ENCODE results near the gene WDPCP. TPM values are rescaled to one million over a fixed set of nuclear protein-coding genes. Genes with fewer than 3 reads are reported as not detected.

Gene WDPCP
- total RNA-seq, 1 donor from 2014 or later: 5.2 TPM

DNA sequence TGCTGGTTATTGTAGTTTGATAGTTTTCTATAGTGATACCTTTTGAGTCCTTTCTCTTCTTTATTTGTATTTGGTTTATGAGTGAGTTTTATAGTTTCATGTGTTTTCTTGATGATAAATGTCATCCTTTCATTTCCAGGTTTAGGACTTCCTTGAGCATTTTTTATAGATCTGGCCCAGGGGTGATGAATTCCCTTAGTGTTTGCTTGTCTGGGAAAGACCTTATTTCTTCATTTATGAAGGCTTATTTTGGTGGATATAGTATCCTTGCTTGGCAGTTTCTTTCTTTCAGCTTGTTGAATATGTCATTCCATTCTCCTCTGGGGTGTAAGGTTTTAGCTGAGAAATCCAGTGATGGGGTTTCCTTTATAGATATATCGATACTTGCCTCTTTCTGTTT is 483.8 kb downstream of the WDPCP start:
- Histone ChIP-seq H3K27me3 (no peaks in the 10 kb centered on the region), H3K27ac (no peak overlapping the region), H3K4me1 (no peaks in the 10 kb centered on the region), H3K9me3 (peaks cover 0 to 18% of the 10 kb centered on the region in 2 donors), H3K36me3 (no peaks in the 10 kb centered on the region), H3K4me3 (no peak overlapping the region)
- TF ChIP-seq CTCF (IDR thresholded peaks at IDR 0.05): no peak
- DNase-seq (ENCODE audit: low spot score in 2 of 2): no peak
- intact Hi-C loops (cut with DNase I): no loop called here

GRCh38 chr2:63101954-63102353 is 486.3 kb downstream of the WDPCP start:
- H3K4me3 ChIP-seq: no peak overlapping the region
- peaks cover 0 to 18% of the 10 kb centered on the region in 2 donors for H3K9me3 ChIP-seq
- H3K4me1 ChIP-seq: no peaks in the 10 kb centered on the region
- H3K27ac ChIP-seq: no peak overlapping the region
- no peak for TF ChIP-seq CTCF (IDR thresholded peaks at IDR 0.05)
- DNase-seq (ENCODE audit: low spot score in 2 of 2): no peak
- intact Hi-C loops (cut with DNase I): no loop called here
- H3K27me3 ChIP-seq: no peaks in the 10 kb centered on the region
- no peaks in the 10 kb centered on the region for H3K36me3 ChIP-seq

- Histone ChIP-seq H3K9me3 (no peaks in the 10 kb centered on the region), H3K27ac (no peak overlapping the region), H3K4me1 (no peaks in the 10 kb centered on the region), H3K4me3 (no peak overlapping the region), H3K27me3 (no peaks in the 10 kb centered on the region), H3K36me3 (no peaks in the 10 kb centered on the region)
- no peak for DNase-seq (ENCODE audit: low spot score in 2 of 2)
- intact Hi-C loops (cut with DNase I): no loop called here
- TF ChIP-seq CTCF (IDR thresholded peaks at IDR 0.05): no peak
Observed at GRCh38 chr2:63099032-63099431, 489.2 kb downstream of the WDPCP start.

- H3K9me3 ChIP-seq: no peaks in the 10 kb centered on the region
- no peak overlapping the region for H3K4me3 ChIP-seq
- H3K4me1 ChIP-seq: no peaks in the 10 kb centered on the region
- H3K27ac ChIP-seq: no peak overlapping the region
- H3K36me3 ChIP-seq: no peaks in the 10 kb centered on the region
- no peak for TF ChIP-seq CTCF (IDR thresholded peaks at IDR 0.05)
- intact Hi-C loops (cut with DNase I): no loop called here
- H3K27me3 ChIP-seq: no peaks in the 10 kb centered on the region
- DNase-seq (ENCODE audit: low spot score in 2 of 2): no peak
Observed at GRCh38 chr2:63096491-63096890, 491.8 kb downstream of the WDPCP start.

DNA sequence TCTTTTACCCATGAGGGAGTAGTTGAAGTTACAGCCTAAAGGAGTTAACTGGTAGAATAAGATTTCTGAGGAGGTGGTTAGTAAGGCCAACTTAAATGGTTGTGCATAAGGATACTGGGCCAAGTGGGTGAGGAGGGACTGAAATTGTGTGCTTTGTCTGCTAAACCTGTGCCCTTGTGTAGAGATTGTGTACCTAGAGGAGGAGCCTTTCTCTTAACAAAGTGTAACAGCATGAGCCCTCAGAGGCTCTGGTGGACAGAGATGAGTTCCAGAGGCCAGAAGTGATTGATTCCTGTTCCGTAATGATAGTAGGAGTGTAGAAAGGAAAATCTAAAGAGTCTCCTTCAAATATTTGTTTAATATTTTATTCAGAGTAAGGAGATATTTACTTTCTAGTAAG is 494.8 kb downstream of the WDPCP start:
- Histone ChIP-seq H3K4me3 (no peak overlapping the region), H3K9me3 (no peaks in the 10 kb centered on the region), H3K36me3 (no peaks in the 10 kb centered on the region), H3K4me1 (no peaks in the 10 kb centered on the region), H3K27ac (no peak overlapping the region), H3K27me3 (no peaks in the 10 kb centered on the region)
- no peak for TF ChIP-seq CTCF (IDR thresholded peaks at IDR 0.05)
- no peak for DNase-seq (ENCODE audit: low spot score in 2 of 2)
- intact Hi-C loops (cut with DNase I): no loop called here

GRCh38 chr2:63092857-63093256 is 495.4 kb downstream of the WDPCP start:
- H3K4me3 ChIP-seq: no peak overlapping the region
- H3K9me3 ChIP-seq: no peaks in the 10 kb centered on the region
- no peaks in the 10 kb centered on the region for H3K4me1 ChIP-seq
- DNase-seq (ENCODE audit: low spot score in 2 of 2): no peak
- intact Hi-C loops (cut with DNase I): no loop called here
- no peak overlapping the region for H3K27ac ChIP-seq
- H3K36me3 ChIP-seq: no peaks in the 10 kb centered on the region
- no peak for TF ChIP-seq CTCF (IDR thresholded peaks at IDR 0.05)
- H3K27me3 ChIP-seq: no peaks in the 10 kb centered on the region
